Measurements from ENCODE around the gene RPL21. TPM values are rescaled to one million over a fixed set of nuclear protein-coding genes. Genes with fewer than 3 reads are reported as not detected.
"Not testable (repeated sequence)": the region's sequence is repeated elsewhere in the genome, so short reads cannot be mapped to it uniquely, and the experiment has no call there.

RPL21 gene
- total RNA-seq, 1 experiment from 2014 or later: 1,158 TPM

- CTCF ChIA-PET: no interaction called here
- DNase-seq: no peak
- BruUV-seq (replicated peaks): no TSS peak
- intact Hi-C loops (cut with micrococcal nuclease; ENCODE audit: unreplicated experiment): no loop called here
- Mint-ChIP-seq H3K4me1 (ENCODE audit: low read depth, unreplicated experiment) (no peaks in the 10 kb centered on the region), H3K36me3 (ENCODE audit: insufficient read depth, unreplicated experiment) (no peaks in the 10 kb centered on the region), H3K27ac (ENCODE audit: unreplicated experiment) (no peak overlapping the region), H3K4me3 (ENCODE audit: unreplicated experiment) (no peak overlapping the region), H3K9me3 (ENCODE audit: unreplicated experiment) (no peaks in the 10 kb centered on the region), H3K27me3 (ENCODE audit: insufficient read depth, unreplicated experiment) (peaks cover 7% of the 10 kb centered on the region)
- no peaks in the 10 kb centered on the region for H3K4me1 ChIP-seq
- TF ChIP-seq CTCF (IDR thresholded peaks at IDR 0.05; ENCODE audit: insufficient read depth in 1 of 2, low read depth in 1 of 2, low read length in 1 of 2, severe bottlenecking in 1 of 2, unreplicated experiment in 1 of 2): no peak
- POLR2A ChIA-PET: no interaction called here
- no peaks in the 10 kb centered on the region for H3K36me3 ChIP-seq (ENCODE audit: control insufficient read depth, insufficient read depth, low read length)
- H3K4me3 ChIP-seq (ENCODE audit: low read depth, low read length): no peak overlapping the region
- peaks cover 7% of the 10 kb centered on the region; the same call in 1 of the 2 replicates for H3K9me3 ChIP-seq
- no peaks in the 10 kb centered on the region for H3K27me3 ChIP-seq (replicated peaks; ENCODE audit: control insufficient read depth, insufficient read depth, low read length)
Observed at GRCh38 chr13:27211771-27212364, 39.5 kb upstream of the RPL21 start.

- H3K36me3 Mint-ChIP-seq (ENCODE audit: insufficient read depth, unreplicated experiment); intact Hi-C loops (cut with micrococcal nuclease; ENCODE audit: unreplicated experiment); H3K9me3 Mint-ChIP-seq (ENCODE audit: unreplicated experiment); H3K9me3 ChIP-seq; POLR2A ChIA-PET; CTCF ChIA-PET; H3K27me3 ChIP-seq (replicated peaks; ENCODE audit: control insufficient read depth, insufficient read depth, low read length); H3K27me3 Mint-ChIP-seq (ENCODE audit: insufficient read depth, unreplicated experiment); DNase-seq; H3K4me1 Mint-ChIP-seq (ENCODE audit: low read depth, unreplicated experiment); H3K27ac Mint-ChIP-seq (ENCODE audit: unreplicated experiment); H3K36me3 ChIP-seq (ENCODE audit: control insufficient read depth, insufficient read depth, low read length); H3K4me3 ChIP-seq (ENCODE audit: low read depth, low read length); H3K4me3 Mint-ChIP-seq (ENCODE audit: unreplicated experiment); H3K4me1 ChIP-seq; BruUV-seq (replicated peaks): not testable (repeated sequence)
Observed at GRCh38 chr13:27213386-27213785, 38.0 kb upstream of the RPL21 start.

- CTCF ChIA-PET; H3K36me3 ChIP-seq (ENCODE audit: control insufficient read depth, insufficient read depth, low read length); H3K4me3 ChIP-seq (ENCODE audit: low read depth, low read length); DNase-seq; H3K36me3 Mint-ChIP-seq (ENCODE audit: insufficient read depth, unreplicated experiment); POLR2A ChIA-PET; H3K4me1 Mint-ChIP-seq (ENCODE audit: low read depth, unreplicated experiment); intact Hi-C loops (cut with micrococcal nuclease; ENCODE audit: unreplicated experiment); H3K27me3 Mint-ChIP-seq (ENCODE audit: insufficient read depth, unreplicated experiment); BruUV-seq (replicated peaks); H3K27ac Mint-ChIP-seq (ENCODE audit: unreplicated experiment); H3K27me3 ChIP-seq (replicated peaks; ENCODE audit: control insufficient read depth, insufficient read depth, low read length); H3K4me3 Mint-ChIP-seq (ENCODE audit: unreplicated experiment); H3K4me1 ChIP-seq: not testable (repeated sequence)
- peaks cover 11% of the 10 kb centered on the region for H3K9me3 Mint-ChIP-seq (ENCODE audit: unreplicated experiment)
- peaks cover 16% of the 10 kb centered on the region for H3K9me3 ChIP-seq
Observed at GRCh38 chr13:27217791-27218190, 33.6 kb upstream of the RPL21 start.

GRCh38 chr13:27218861-27219260 is 32.5 kb upstream of the RPL21 start:
- BruUV-seq (replicated peaks); H3K27ac Mint-ChIP-seq (ENCODE audit: unreplicated experiment); H3K36me3 Mint-ChIP-seq (ENCODE audit: insufficient read depth, unreplicated experiment); H3K4me3 ChIP-seq (ENCODE audit: low read depth, low read length); H3K4me3 Mint-ChIP-seq (ENCODE audit: unreplicated experiment); H3K27me3 Mint-ChIP-seq (ENCODE audit: insufficient read depth, unreplicated experiment); CTCF ChIA-PET; POLR2A ChIA-PET; H3K4me1 Mint-ChIP-seq (ENCODE audit: low read depth, unreplicated experiment); H3K27me3 ChIP-seq (replicated peaks; ENCODE audit: control insufficient read depth, insufficient read depth, low read length); H3K4me1 ChIP-seq; H3K36me3 ChIP-seq (ENCODE audit: control insufficient read depth, insufficient read depth, low read length); intact Hi-C loops (cut with micrococcal nuclease; ENCODE audit: unreplicated experiment); DNase-seq: not testable (repeated sequence)
- H3K9me3 ChIP-seq: peaks cover 16% of the 10 kb centered on the region
- H3K9me3 Mint-ChIP-seq (ENCODE audit: unreplicated experiment): peaks cover 11% of the 10 kb centered on the region
